ENCODE results near the gene SLC25A18.

SLC25A18 gene

DNA sequence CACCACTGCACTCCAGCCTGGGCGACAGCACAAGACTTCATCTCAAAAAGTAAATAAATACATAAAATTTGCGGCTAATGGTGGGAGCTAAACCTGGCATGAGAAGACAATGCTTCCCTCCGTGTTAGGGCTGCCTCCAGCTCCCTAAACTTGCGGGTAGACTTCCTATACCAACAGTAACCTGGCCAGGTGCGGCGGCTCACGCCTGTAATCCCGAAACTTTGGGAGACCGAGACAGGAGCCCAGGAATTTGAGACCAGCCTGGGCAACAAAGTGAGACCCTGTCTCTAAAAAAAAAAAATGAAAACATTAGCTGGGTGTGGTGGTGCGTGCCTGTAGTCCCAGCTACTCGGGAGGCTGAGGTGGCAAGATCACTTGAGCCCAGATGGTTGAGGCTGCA is 25.3 kb downstream of the SLC25A18 start:
- DNase-seq (ENCODE audit: low spot score): no peak
- TF ChIP-seq, protein P1, sequence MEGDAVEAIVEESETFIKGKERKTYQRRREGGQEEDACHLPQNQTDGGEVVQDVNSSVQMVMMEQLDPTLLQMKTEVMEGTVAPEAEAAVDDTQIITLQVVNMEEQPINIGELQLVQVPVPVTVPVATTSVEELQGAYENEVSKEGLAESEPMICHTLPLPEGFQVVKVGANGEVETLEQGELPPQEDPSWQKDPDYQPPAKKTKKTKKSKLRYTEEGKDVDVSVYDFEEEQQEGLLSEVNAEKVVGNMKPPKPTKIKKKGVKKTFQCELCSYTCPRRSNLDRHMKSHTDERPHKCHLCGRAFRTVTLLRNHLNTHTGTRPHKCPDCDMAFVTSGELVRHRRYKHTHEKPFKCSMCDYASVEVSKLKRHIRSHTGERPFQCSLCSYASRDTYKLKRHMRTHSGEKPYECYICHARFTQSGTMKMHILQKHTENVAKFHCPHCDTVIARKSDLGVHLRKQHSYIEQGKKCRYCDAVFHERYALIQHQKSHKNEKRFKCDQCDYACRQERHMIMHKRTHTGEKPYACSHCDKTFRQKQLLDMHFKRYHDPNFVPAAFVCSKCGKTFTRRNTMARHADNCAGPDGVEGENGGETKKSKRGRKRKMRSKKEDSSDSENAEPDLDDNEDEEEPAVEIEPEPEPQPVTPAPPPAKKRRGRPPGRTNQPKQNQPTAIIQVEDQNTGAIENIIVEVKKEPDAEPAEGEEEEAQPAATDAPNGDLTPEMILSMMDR (IDR thresholded peaks at IDR 0.05): no peak
- H3K27ac ChIP-seq: no peak overlapping the region
- H3K4me3 ChIP-seq: no peak overlapping the region

DNA sequence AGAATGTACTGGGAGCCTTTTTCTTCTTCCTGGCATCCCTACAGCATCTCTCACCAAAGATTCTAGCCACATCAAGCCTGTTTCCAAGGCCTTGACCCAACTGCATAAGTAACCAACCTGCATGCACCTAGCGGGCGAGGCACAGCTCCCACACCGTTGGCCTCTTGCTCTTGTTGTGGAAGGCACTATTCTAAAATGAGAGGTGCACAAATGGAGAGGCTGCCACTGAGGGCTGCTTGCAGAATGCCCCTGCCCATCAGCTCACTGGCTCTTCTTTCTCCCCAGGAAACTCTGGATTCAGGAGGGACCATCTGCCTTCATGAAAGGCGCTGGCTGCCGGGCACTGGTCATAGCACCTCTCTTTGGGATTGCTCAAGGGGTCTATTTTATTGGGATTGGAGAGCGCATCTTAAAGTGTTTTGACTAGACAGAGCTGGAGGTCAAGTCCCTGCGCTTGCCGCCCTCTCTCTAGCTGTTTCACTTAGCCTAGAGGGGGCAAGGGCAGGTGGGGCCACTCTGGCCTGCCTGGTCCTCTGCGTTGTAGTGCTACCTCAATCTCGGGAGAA is 26.6 kb downstream of the SLC25A18 start:
- TF ChIP-seq, protein P1 (IDR thresholded peaks at IDR 0.05): no peak
- no peak for DNase-seq (ENCODE audit: low spot score)
- H3K4me3 ChIP-seq: no peak overlapping the region
- H3K27ac ChIP-seq: no peak overlapping the region

DNA sequence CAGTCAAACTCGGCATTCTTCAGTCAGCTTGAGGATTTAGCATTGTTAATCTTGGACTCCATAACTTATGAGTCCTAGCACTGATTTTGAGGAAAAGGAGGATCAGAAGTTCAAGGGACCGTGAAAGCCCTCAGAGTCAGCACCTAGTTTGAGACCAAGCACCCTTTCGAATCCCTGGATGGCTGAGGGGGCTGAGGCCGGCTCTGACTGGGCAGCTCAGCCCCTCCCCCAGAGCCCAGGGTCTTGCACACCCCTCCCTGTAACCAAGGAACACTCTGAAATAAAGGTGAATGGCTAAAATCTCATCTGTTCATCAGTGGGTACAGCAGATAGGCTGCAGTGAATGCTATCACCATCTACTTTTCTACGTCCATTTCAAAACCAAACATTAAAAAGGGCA is 27.3 kb downstream of the SLC25A18 start:
- Histone ChIP-seq H3K4me3 (no peak overlapping the region), H3K27ac (no peak overlapping the region)
- no peak for DNase-seq (ENCODE audit: low spot score)
- TF ChIP-seq, protein P1 (IDR thresholded peaks at IDR 0.05): no peak

DNA sequence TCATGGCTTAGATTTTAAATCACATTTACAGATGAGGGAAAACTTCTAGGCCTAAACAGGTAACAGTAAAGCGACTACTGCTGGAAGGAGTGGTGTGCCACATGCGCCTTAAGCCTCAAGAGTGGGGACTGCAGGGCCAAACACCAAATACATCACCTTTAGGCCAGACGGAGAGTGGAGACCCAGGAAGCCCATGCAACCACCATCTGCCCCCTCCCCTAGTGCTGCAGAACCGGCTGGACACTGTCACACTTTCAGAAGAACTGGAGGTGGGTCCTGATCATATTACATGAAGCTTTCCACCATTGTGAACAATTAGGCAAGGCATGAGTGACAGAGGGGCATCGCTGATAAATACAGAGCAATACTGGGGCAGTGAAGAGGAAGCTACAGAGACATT is 28.9 kb downstream of the SLC25A18 start:
- Histone ChIP-seq H3K4me3 (no peak overlapping the region), H3K27ac (no peak overlapping the region)
- TF ChIP-seq, protein P1 (IDR thresholded peaks at IDR 0.05): no peak
- DNase-seq (ENCODE audit: low spot score): no peak

DNA sequence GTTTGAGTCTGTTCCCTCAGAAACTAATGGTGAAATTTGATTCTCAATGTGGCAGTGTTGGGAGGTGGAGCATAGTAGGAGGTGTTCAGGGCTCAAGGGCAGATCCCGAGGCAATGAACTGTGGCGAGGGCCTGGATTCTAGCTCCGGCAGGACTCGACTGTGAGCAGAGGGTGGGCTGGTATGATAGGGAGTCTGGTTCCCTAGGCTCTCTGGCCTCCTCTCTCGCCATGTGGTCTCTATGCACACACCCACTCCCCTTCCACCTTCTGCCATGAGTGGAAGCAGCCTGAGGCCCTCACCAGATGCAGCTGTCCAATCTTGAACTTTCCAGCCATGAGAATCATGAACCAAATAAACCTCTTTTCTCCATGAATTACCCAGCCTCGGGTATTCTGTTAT is 32.9 kb downstream of the SLC25A18 start:
- Histone ChIP-seq H3K4me3 (no peak overlapping the region), H3K27ac (no peak overlapping the region)
- TF ChIP-seq, protein P1 (IDR thresholded peaks at IDR 0.05): no peak
- no peak for DNase-seq (ENCODE audit: low spot score)

- Histone ChIP-seq H3K27ac (no peak overlapping the region), H3K4me3 (no peak overlapping the region)
- no peak for DNase-seq (ENCODE audit: low spot score)
- TF ChIP-seq, protein P1 (IDR thresholded peaks at IDR 0.05): no peak
These were observed 33.9 kb downstream of the SLC25A18 start for GRCh38 chr22:17597217-17597616.

- no peak for DNase-seq (ENCODE audit: low spot score)
- TF ChIP-seq, protein P1 (IDR thresholded peaks at IDR 0.05): no peak
- no peak overlapping the region for H3K27ac ChIP-seq
- H3K4me3 ChIP-seq: no peak overlapping the region
These were observed 35.0 kb downstream of the SLC25A18 start for GRCh38 chr22:17598318-17598717.
